Activated CD8-positive, alpha-beta memory T cell treated with anti-CD3 and anti-CD28 coated beads for 48 hours (primary cell): ENCODE measurements around the gene VEPH1.

Experiments used
- DNase-seq, 3 experiments: peaks; one replicate each; pipeline ENCODE4 v3.0.0-alpha.2; 2020; ENCODE audit warnings: low read depth in 2 of 3, low spot score in 2 of 3

VEPH1 gene

GRCh38 chr3:157502916-157503595 is at the start of gene VEPH1:
Gene VEPH1 (minus strand): TSS chr3:157503416. CDS start chr3:157495349, 8,067 bp downstream.
- DNase-seq: no peak

DNA sequence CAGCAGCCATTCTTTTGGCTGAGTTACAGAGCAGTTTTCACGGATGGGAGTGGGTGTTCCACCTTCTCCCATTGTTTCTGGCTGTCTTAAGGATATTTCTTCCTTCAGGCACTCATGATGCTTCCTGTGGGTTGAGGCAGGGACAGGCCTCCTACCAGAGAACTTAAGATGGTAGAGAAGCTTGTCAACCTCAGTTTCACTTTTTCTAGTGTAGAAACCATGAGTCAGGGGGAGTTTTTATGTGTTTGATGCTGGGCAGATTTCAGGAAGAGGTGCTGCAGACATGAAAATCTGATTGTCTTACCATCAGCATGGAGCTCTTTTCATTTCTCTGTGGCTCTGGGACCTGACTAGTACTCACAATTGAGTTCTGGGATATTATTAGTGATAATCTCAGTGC is 48.7 kb upstream of the VEPH1 start:
- no peak for DNase-seq

- no peak for DNase-seq
Observed at GRCh38 chr3:157549498-157549897, 46.3 kb upstream of the VEPH1 start.

DNA sequence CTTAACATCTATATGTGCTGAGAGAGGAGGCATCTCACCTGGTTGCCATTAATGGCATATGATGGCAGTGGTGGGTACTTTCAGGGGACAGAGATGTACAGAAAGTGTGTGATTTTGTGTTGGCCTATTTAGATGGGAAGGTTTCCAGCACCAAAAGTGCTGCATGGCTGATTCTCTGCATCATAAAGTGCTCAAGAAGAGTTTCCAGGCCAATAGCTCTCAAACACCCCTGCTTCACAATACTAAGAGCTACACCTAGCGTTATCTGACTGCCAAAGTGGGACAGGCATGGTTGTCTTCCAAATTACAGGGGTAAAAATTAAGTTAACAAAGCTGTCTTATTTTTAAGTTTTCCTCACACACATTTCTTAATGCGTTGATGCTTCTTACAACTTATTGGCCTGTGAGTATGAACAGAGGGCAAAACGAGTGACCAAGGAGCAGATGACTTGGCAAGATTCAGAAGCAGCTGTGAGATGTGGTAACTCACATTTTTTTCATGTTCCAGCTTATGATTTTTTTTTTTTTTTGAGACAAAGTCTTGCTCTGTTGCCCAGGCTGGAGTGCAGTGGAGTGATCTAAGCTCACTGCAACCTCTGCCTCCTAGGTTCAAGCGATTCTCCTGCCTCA is 41.4 kb upstream of the VEPH1 start:
- DNase-seq: no peak

DNA sequence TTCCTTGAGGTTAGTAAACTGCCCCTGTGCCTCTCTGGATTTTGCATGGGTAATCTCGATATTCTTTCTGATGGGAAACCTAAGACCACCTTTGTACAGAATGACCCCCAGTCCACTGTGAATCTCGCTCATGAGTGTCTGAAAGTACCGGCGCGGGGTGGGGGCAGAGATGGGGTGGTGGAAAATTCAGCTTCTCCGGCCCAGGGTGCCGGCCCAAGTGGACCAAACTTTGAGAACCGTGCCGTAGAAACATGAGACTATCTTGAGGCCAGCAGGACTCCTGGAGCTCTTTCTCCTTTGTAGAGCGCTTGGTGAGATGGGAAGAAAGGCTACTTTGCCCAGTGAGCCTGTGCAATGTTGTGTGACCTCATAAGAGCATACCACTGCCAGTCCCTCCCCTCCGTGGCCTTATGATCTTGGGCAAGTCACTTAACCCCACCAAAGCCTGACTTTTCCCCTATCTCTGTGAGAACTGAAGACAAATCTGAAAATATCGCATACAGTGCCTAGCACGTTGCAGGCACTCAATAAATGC is 40.4 kb upstream of the VEPH1 start:
- DNase-seq: no peak

- DNase-seq: no peak
Observed at GRCh38 chr3:157542711-157543500, 39.7 kb upstream of the VEPH1 start.

- no peak for DNase-seq
Observed at GRCh38 chr3:157541506-157542236, 38.5 kb upstream of the VEPH1 start.

DNA sequence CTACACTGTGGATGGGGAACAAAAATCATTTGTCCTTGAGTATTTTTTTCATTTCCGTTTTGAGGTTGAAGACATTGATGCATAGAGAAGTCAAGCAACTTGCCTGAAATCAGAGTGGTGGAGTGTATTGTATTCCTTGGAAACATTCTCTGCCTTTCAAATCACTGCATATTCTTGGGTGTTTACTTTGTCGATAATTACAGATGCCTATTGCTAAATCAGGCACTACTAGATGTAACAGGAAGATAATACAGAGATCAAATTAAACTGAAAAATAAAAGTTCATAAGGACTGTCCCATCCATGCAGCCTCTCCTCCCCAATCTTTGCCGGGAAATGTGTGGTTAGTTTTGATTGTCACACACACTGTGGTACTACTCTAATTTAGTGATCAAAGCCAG is 37.4 kb upstream of the VEPH1 start:
- no peak for DNase-seq

- DNase-seq: no peak
Observed at GRCh38 chr3:157535667-157536066, 32.5 kb upstream of the VEPH1 start.

DNA sequence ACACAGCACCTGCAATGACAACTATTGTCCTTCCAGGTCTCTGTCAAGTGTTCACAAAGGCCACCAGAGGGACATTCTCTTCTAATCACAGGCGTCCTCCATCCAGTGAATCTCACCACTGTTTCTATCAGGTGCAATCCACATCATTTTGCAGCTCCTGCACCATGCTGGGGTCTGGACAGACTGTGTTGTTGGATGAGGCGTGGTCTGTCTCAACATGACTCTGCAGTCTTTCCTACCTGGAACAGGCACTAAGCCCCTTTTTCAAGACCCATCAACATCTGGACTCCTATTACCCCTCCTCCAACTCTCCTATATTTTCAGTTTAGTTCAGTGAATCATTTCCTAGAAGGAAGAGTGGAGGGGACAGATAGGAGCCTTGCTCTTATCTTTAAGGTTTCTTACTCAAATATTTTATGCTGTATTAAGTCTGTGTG is 31.5 kb upstream of the VEPH1 start:
- DNase-seq: no peak

DNA sequence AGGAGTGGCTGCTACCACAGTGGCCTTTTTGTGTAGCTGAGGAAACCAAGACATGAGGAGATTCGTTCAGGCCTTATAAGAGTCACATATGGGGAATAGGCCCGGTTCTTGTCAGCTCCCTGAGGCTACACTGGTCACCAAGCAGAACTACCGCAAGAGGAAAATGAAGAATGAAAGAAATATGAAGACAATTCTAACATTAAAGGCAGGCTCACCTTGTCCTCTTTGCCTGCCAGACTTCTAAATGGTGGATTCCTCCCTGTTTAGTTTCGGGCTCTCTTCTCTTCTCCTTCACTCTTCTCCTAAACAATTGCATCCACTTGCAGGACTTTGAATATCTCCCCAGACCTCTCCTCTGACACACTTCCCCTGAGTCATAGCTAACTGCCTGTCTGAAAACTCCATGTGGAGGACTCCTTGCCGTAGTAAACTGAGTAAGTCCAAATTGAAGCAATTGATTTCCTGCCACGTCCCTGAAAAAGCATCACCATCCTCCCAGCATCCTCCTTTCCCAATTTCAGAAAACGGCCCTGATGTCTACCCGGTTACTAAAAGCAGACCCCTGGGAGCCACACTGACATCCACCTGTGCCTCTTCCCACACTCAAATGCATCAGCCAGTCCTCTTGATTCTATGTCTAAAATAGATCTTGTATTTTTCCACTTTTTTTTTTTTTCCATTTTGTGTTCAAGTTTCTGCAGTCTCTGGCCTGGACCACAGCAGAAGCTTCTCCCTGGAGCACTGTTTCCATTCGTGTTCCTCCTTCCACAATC is 30.3 kb upstream of the VEPH1 start:
- no peak for DNase-seq

GRCh38 chr3:157532529-157533297 is 29.5 kb upstream of the VEPH1 start:
- no peak for DNase-seq

DNA sequence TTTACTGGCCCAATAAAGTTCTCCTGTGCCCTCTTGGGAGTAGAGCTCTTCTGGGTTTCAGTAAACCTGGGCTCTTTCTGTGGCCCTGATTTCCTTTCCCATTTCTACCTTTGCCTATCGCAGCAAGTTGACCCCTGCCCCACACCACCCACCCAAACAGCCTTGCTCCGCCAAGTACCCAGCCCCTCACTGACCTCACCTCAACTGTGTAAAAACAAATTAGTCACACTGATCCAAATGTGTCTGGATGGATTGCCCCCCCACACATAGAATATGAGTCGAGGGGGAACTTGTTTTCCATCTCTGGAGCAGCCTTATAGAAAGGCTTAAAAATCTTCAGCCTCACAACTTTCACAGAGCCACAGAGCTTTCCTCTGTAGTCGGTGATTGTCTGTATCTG is 28.6 kb upstream of the VEPH1 start:
- DNase-seq: no peak

DNA sequence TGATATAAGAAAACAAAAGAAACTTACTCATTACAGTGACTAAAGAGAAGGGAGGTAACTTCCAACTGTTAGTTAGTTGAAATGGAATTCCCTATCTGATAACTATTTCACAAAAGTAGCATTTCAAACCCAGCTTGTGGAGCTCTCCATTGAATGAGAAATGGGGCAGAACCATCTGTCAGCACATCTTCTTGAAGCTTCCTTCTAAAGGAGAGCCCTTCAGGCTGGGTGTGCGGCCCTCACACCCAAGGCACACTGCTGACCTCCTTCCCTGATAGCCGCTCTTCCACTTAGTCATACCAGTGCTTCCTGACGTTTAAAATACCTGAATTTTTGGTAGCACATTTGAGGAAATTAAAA is 28.1 kb upstream of the VEPH1 start:
- DNase-seq: no peak

DNA sequence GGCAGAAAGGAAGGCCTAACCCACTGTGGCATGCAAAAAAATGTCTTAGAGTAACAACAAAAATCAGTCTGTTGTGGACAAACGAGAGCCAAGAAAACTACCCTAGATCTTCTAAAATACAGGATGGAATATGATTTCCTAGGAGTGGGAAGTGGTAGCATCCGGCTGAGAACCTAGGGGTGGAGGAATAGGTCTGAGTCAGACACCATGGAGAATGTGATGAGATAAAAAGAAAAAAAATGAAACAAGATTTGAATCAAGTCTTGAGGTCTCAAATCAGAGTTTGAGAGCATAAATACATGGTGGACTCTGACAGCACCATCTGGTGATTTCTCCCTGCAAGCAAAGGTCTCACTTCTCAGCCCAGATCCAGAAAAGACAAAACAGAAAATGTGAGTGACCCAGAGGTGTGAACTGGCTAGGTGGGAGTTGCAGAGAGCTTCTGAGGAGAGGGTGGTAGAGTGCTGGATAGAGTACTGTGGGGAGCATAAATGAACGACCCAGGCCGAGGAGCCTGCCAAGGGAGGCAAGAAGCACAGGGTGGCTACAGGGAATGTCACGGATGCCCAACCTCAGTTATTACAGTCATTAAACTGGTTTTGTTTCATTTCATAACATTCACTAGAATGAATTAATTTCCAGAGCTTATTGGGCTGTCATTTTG is 27.6 kb upstream of the VEPH1 start:
- DNase-seq: no peak

DNA sequence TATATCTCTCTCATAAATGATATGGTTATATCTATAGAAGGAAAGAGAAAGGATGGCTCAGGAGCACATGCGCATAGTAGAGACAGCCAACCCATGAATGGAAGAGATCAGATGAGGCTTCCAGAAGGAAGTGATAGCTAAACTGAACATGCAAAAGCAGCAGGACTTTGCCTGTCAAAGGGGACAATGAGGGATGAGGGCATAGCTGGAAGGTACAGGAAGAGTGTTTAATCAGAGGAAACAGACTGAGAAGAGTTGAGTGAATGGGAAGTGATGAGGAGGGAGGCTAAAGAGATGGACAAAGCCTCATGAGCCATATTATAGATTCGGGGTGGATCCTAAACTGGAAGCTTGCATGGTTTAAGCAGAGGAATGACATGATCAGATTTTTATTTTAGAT is 26.5 kb upstream of the VEPH1 start:
- DNase-seq: no peak

GRCh38 chr3:157529085-157529484 is 25.9 kb upstream of the VEPH1 start:
- no peak for DNase-seq

DNA sequence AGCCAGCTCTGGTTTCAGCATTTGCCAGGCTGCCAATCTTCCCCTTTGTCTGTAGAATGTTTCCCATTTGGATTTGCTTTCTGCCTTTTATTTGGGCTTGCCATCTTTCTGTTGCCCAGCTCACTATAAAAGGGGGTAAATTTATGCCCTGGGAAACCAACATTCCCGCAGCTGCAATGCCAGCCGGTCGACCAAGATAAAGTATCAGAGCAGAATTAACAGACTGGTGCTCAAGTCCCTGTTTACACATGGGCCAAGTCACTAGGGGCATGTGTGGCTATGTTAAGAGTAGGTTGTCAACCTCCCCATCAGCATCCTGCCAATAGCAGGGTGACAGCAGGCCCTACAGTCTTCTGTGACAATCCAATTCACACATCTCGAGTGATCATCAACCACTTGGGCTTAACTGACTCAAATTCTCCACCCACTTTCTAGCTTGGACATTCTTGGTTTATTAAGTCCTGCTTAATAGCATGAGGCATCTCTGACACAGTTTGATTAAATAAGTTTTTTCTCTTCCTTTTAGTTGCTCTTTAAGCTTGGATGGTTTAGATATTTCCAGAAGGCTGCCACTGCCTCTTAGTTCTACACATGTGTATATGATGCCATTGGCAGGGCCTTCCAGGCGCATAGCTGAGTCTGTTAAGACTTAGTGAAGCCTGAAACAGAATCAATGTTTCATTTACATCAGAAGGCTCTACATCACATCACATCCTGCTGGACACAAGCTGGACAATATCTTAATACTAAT is 24.1 kb upstream of the VEPH1 start:
- no peak for DNase-seq

DNA sequence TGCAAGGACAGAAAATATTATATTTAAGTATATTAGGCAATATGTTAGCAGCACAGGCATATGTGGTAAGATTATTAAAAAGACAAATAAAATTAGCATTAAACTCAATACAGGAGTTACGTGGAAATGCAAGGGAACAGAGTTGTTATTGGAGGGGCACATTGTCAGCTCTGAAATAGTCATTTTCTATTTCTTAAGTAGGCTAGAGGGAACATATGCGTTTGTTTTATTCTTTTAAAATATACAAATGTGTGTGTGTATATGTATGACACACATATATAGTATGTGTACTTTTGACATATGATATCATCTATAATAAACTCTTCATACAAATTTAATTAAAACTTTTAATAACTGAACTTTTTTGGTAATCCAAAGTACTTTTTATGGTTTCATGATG is 22.8 kb upstream of the VEPH1 start:
- no peak for DNase-seq
